Heart right ventricle (tissue), 16 donors: Measurements from ENCODE around the gene ZNF428. TPM values are rescaled to one million over a fixed set of nuclear protein-coding genes. Genes with fewer than 3 reads are reported as not detected.

ENCODE experiments used
- ATAC-seq, 8 donors: fragments of 200-7000 bp; cut with Tn5 transposase; one replicate each; pipeline ENCODE4 v1.9.1; 2020; ENCODE audit warnings: mild to moderate bottlenecking in 8 of 8, moderate library complexity in 8 of 8, moderate number of reproducible peaks in 1 of 8
- DNase-seq, 2 donors: peaks; one replicate each; pipeline ENCODE4 v3.0.0-alpha.2; 2020
- H3K27ac ChIP-seq, 10 donors: fragments of 200-600 bp; sonication (generic) in 2 of 10; one replicate each; pipeline versions ENCODE4 v1.5.0 to v1.8.0; 2020 to 2022; ENCODE audit warnings: mild to moderate bottlenecking in 3 of 10
- H3K27me3 ChIP-seq, 7 donors: fragments of 200-600 bp; one replicate each; pipeline ENCODE4 v1.8.0; 2021 to 2022; ENCODE audit warnings: mild to moderate bottlenecking in 2 of 7
- H3K36me3 ChIP-seq, 9 donors: fragments of 200-600 bp; sonication (generic) in 1 of 9; one replicate each; pipeline versions ENCODE4 v1.5.0 to v1.8.0; 2020 to 2022; ENCODE audit warnings: mild to moderate bottlenecking in 2 of 9
- H3K4me1 ChIP-seq, 9 donors: fragments of 200-600 bp; sonication (generic) in 1 of 9; one replicate each; pipeline versions ENCODE4 v1.5.0 to v1.8.0; 2020 to 2022; ENCODE audit warnings: mild to moderate bottlenecking in 4 of 9
- H3K4me3 ChIP-seq, 10 donors: fragments of 200-600 bp; sonication (generic) in 2 of 10; one replicate each; pipeline versions ENCODE4 v1.5.0 to v1.8.0; 2020 to 2022; ENCODE audit warnings: mild to moderate bottlenecking in 7 of 10, moderate library complexity in 2 of 10
- H3K9me3 ChIP-seq, 11 donors: fragments of 200-600 bp in 10 of 11; sonication (generic) in 2 of 11; one replicate each; pipeline versions ENCODE4 v1.5.0 to v1.8.0; 2013 to 2022; ENCODE audit warnings: mild to moderate bottlenecking in 2 of 11, control low read depth in 1 of 11, moderate library complexity in 1 of 11
- WGBS, 2 donors: extraction: QIAGEN DNeasy Blood & Tissue Kit; methylation state at CpG; one replicate each; pipeline ENCODE4 v1.1.7; 2013; ENCODE audit warnings: inconsistent platforms in 1 of 2; 5-methylcytosine and 5-hydroxymethylcytosine counted together
- intact Hi-C, 10 donors: fragments of 100-400 bp; cut with DNase I; formaldehyde crosslinking; loops; one replicate each; pipeline versions ENCODE4 v1.11.1 to v1.14.2; 2022
- polyA plus RNA-seq, 2 donors: library from polyadenylated mRNA; stranded (reverse); fragments of 200-250 nt; gene quantifications; one replicate each; pipeline ENCODE4 v1.2.3, GENCODE V29; 2013
- total RNA-seq, 10 donors: library from RNA; stranded (reverse); fragmentation: NEBNext Ultra II Directional in 3 of 10; extraction: Animal tissue kit (Norgen Biotek cat#: 25700) in 3 of 10; gene quantifications; one replicate each; pipeline versions ENCODE4 v1.2.1 to v1.2.4, GENCODE V29; 2021 to 2023
- TF ChIP-seq, protein P1 (sequence below), 9 donors: fragments of 200-600 bp; sonication (generic) in 2 of 9; IDR thresholded peaks; one replicate each; pipeline versions ENCODE4 v1.5.0 to v1.8.0; 2021 to 2022; ENCODE audit warnings: antibody characterized with exemption in 9 of 9, mild to moderate bottlenecking in 5 of 9, moderate library complexity in 1 of 9
- donor health status: Arrhythmogenic right ventricular cardiomyopathy.
- donor health status: ischemic (EF 13 %, LVEDD 7.1; RV severe dilation, severe dysfunction).
- donor health status: healthy with polysubstance abuse.
- donor health status: DM: no; HTN: yes; CAD: no.
- donor health status: DM: no; HTN: no; CAD: no.
- donor health status: ischemic (EF 25% LVEDD 6.9; RV normal size, moderate dysfunction).
- donor health status: ischemic (EF 25% LVEDD 5.7; RV mildly dilated, moderate dysfunction).
- donor health status: healthy.
- donor health status: DM: yes; HTN: yes; CAD: no.
- donor health status: Ischemic cardiomyopathy.
- donor health status: ischemic (EF 35%, LVEDD 5.7; RV mildly dilated, moderate dysfunction).
- donor health status: nonischemic (EF 11% LVEDD 7.7; RV severe dilation, severe dysfunction).
- donor health status: DM: yes; HTN: yes; CAD: no.
- donor health status: PGD.
- donor health status: ischemic (EF 29% LVEDD 5.4; RV normal size, mild dysfunction).
- donor health status: nonischemic (EF 23%, LVEDD 6.1; RV moderate dilation, normal function).

Gene ZNF428
- total and polyA plus RNA-seq, 12 donors: 28.1 to 94.9 (median 33.5) TPM

DNA sequence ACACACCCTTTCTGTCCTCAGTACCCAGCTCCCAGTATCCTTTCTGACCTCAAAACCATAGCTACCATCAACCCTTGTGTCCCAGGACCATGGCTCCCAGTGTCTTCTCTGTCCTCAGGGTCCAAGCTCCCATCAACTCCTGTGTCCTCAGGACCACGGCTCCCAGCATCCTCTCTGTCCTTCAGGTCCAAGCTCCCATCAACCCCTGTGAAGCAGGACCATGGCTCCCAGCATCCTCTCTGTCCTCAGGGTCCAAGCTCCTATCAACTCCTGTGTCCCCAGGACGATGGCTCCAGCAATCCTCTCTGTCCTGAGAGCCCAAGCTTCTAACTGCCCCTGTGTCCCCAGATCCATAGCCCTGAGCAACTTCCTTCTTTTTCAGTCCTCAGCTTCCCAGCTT lies 21.9 kb upstream of the ZNF428 start:
- H3K4me3 ChIP-seq: no peak overlapping the region
- TF ChIP-seq, protein P1, sequence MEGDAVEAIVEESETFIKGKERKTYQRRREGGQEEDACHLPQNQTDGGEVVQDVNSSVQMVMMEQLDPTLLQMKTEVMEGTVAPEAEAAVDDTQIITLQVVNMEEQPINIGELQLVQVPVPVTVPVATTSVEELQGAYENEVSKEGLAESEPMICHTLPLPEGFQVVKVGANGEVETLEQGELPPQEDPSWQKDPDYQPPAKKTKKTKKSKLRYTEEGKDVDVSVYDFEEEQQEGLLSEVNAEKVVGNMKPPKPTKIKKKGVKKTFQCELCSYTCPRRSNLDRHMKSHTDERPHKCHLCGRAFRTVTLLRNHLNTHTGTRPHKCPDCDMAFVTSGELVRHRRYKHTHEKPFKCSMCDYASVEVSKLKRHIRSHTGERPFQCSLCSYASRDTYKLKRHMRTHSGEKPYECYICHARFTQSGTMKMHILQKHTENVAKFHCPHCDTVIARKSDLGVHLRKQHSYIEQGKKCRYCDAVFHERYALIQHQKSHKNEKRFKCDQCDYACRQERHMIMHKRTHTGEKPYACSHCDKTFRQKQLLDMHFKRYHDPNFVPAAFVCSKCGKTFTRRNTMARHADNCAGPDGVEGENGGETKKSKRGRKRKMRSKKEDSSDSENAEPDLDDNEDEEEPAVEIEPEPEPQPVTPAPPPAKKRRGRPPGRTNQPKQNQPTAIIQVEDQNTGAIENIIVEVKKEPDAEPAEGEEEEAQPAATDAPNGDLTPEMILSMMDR (IDR thresholded peaks at IDR 0.05): no peak
- H3K9me3 ChIP-seq: peaks cover 0 to 4% (median 0%) of the 10 kb centered on the region in 11 donors
- peaks cover 0 to 45% (median 16%) of the 10 kb centered on the region in 7 donors for H3K27me3 ChIP-seq
- WGBS, 2 donors: 62 to 68% methylated on average over 2 of the region's 2 CpGs
- intact Hi-C loops: loop anchor here in 2 of 10 donors (10.0 kb wide), 2 partner anchors 87 to 97 kb away; no protein-coding TSS in a partner anchor
- H3K27ac ChIP-seq: no peak overlapping the region
- H3K4me1 ChIP-seq: peaks cover 0 to 9% (median 7%) of the 10 kb centered on the region in 9 donors
- H3K36me3 ChIP-seq: peaks cover 0 to 5% (median 0%) of the 10 kb centered on the region in 9 donors
- DNase-seq (no peak), ATAC-seq (no peak)

DNA sequence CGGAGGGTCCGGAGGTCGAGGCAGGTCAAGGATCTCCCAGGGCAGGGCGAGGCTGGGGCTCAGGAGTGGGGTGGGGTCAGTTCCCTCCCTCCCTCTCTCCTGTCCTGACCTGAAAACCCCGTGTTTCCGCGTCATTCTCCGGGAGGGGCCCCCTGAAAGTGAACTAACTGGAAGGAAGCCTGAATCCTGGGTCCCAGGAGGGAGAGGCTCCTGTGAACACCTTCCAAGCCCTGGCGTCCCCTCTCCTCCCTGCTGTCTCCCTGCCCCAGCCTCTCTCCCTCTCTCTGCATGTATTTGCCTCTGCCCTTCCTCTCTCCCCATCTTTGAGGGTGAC lies 21.0 kb upstream of the ZNF428 start:
- no peak for ATAC-seq
- Histone ChIP-seq H3K4me1 (peaks cover 0 to 9% (median 7%) of the 10 kb centered on the region in 9 donors), H3K27ac (no peak overlapping the region), H3K27me3 (peaks cover 0 to 52% (median 16%) of the 10 kb centered on the region in 7 donors), H3K36me3 (no peaks in the 10 kb centered on the region), H3K4me3 (peak overlapping the region in 9 of 10 donors; percentile 34 to 60 (median 50)), H3K9me3 (no peaks in the 10 kb centered on the region)
- TF ChIP-seq, protein P1 (IDR thresholded peaks at IDR 0.05): no peak
- no peak for DNase-seq
- intact Hi-C loops: loop anchor here in 2 of 10 donors (10.0 kb wide), 2 partner anchors 86 to 96 kb away; no protein-coding TSS in a partner anchor
- WGBS, 2 donors: 6 to 8% methylated on average over 9 of the region's 9 CpGs

DNA sequence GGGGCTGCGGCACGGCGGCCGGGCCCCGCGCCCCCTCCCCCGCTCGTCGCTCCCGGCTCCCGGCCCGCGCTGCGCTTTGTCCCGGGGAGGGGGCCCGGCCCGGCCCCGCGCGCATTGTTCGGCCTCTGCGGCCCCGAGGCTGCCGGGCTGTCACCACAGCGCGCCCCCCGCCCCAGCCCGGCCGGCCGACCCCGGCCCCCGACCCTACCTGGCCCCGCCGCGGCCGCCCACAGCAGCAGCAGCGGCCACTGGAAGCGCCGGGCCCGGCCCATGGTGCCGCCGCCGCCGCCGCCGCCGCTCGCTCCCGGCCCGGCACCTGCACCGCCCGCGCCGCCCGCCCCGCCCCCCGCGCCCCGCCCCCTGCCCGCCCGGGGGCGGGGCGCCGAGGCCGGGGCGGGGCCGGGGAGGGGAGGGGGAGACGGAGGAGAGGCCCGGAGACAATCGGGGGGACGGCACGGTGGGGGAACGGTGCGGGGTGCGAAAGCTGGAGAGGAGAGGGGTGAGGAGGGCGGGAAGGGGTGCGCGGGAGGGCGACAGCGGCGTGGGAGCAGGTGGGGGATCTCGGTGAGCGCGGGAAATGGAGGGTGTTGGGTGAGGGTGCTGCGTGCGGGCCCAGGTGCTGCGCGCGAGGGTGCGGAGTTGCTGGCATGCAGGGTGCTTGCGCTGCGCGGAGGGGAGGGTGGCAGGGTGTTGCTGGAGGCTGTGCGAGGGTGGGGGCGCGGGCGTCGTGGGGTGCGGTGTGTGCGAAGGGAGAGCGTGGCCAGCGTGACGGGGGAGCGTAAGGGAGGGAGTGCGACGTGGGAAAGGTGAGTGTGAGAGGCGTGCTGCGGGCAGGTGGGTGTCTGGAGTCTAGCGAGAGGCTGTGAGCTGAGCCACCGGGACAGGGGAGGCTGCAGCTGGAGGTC lies 20.3 kb upstream of the ZNF428 start, which contains the start of gene CADM4:
Gene CADM4, minus strand, starts transcription at position 332 of the 905 bp plus-strand sequence. Its CDS starts 60 bp downstream, at position 272.
- TF ChIP-seq, protein P1 (IDR thresholded peaks at IDR 0.05): no peak
- Histone ChIP-seq H3K4me3 (peak within 1 kb of the TSS; percentile 18 to 60 (median 48)), H3K9me3 (no peaks in the 10 kb centered on the region), H3K36me3 (no peaks in the 10 kb centered on the region), H3K27me3 (peaks cover 0 to 56% (median 16%) of the 10 kb centered on the region in 7 donors), H3K4me1 (peaks cover 0 to 9% (median 7%) of the 10 kb centered on the region in 9 donors), H3K27ac (no peak within 1 kb of the TSS)
- ATAC-seq (peak in 7 of 8 donors; percentile 30 to 70 (median 56)), DNase-seq (peak; percentile 16 to 39)
- intact Hi-C loops: loop anchor here in 2 of 10 donors (10.0 kb wide), 2 partner anchors 85 to 95 kb away; no protein-coding TSS in a partner anchor
- WGBS, 2 donors: 1 to 2% methylated on average over 61 to 110 of the region's 110 CpGs

DNA sequence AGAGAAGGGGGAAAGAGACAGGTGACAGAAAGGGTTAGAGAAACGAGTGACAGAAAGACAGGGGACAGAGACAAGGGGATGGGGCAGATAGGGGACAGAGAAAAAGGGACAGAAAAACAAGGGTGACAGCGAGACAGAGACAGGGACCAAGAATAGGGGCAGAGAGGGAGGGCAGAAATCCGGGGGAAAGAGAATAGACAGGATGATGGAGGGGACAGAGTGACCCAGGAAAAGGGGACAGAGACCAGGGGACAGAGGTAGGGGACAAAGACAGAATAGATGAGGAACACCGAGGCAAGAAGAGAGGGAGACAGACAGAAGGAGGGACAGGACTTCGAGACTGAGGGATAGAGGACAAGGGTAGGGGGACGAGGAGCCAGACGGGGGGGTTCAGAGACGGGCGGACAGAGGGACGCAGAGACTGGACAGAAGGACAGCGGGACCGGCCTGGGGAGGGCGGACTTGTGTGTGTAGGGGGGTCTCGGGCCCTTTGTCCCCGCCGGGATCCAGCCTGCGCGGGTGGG lies 19.6 kb upstream of the ZNF428 start:
- Histone ChIP-seq H3K4me1 (peaks cover 0 to 9% (median 7%) of the 10 kb centered on the region in 9 donors), H3K4me3 (peak overlapping the region in 8 of 10 donors; percentile 15 to 36 (median 29)), H3K27me3 (peaks cover 0 to 58% (median 16%) of the 10 kb centered on the region in 7 donors), H3K27ac (no peak overlapping the region), H3K9me3 (no peaks in the 10 kb centered on the region), H3K36me3 (no peaks in the 10 kb centered on the region)
- TF ChIP-seq, protein P1 (IDR thresholded peaks at IDR 0.05): no peak
- intact Hi-C loops: no loop called here
- DNase-seq: no peak
- ATAC-seq: no peak
- WGBS, 2 donors: 5 to 7% methylated on average over 15 to 18 of the region's 18 CpGs
